ENCODE results near the gene PHLDB3.

DNA sequence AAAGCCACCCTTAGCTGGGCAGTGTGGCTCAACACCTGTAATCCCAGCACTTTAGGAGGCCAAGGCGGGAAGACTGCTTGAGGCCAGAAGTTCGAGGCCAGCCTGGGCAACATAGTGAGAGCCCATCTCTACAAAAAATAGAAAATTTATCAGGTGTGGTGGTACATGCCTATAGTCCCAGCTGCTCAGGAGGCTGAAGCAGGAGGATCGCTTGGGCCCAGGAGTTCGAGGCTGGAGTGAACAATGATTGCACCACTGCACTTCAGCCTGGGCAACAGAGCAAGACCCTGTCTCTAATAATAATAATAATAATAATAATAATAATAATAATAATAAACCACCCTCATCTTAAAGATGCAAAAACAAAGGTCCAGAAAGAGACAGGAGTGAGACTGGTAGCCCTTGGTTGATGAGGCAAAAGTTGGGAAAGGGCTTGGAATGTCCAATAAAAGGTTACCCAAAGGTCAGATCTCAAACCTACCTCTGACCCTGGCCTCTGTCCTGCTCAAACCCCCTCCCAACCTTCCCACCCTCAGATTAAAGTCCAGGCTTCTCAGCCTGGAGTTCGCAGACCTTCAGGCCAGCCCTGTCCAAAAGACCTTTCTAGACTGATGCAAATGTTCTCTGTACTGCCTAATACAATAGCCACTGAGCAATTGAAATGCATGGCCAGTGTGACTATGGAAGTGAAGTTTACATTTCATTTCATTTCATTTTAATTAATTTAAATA, 37.5 kb upstream of the PHLDB3 start:
- TF ChIP-seq CTCF (IDR thresholded peaks at IDR 0.05; ENCODE audit: poor library complexity, severe bottlenecking) (no peak), EZH2 (IDR thresholded peaks at IDR 0.05; ENCODE audit: borderline replicate concordance, insufficient read depth, low read length, poor library complexity, severe bottlenecking) (no peak), POLR2AphosphoS5 (IDR thresholded peaks at IDR 0.05) (no peak), EP300 (conservative IDR thresholded peaks at IDR 0.05; ENCODE audit: poor library complexity, severe bottlenecking) (no peak), TAF1 (IDR thresholded peaks at IDR 0.05; ENCODE audit: low read depth) (no peak), MXI1 (conservative IDR thresholded peaks at IDR 0.05; ENCODE audit: poor library complexity, severe bottlenecking) (no peak), RAD21 (conservative IDR thresholded peaks at IDR 0.05) (no peak), SMC3 (conservative IDR thresholded peaks at IDR 0.05; ENCODE audit: poor library complexity) (no peak)
- TF ChIP-seq, protein P1, sequence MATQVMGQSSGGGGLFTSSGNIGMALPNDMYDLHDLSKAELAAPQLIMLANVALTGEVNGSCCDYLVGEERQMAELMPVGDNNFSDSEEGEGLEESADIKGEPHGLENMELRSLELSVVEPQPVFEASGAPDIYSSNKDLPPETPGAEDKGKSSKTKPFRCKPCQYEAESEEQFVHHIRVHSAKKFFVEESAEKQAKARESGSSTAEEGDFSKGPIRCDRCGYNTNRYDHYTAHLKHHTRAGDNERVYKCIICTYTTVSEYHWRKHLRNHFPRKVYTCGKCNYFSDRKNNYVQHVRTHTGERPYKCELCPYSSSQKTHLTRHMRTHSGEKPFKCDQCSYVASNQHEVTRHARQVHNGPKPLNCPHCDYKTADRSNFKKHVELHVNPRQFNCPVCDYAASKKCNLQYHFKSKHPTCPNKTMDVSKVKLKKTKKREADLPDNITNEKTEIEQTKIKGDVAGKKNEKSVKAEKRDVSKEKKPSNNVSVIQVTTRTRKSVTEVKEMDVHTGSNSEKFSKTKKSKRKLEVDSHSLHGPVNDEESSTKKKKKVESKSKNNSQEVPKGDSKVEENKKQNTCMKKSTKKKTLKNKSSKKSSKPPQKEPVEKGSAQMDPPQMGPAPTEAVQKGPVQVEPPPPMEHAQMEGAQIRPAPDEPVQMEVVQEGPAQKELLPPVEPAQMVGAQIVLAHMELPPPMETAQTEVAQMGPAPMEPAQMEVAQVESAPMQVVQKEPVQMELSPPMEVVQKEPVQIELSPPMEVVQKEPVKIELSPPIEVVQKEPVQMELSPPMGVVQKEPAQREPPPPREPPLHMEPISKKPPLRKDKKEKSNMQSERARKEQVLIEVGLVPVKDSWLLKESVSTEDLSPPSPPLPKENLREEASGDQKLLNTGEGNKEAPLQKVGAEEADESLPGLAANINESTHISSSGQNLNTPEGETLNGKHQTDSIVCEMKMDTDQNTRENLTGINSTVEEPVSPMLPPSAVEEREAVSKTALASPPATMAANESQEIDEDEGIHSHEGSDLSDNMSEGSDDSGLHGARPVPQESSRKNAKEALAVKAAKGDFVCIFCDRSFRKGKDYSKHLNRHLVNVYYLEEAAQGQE (IDR thresholded peaks at IDR 0.05; ENCODE audit: borderline replicate concordance): no peak

Data from neural cell (in vitro differentiated cells).